Myocyte (in vitro differentiated cells): ENCODE results near the gene MYLK2. TPM values are rescaled to one million over a fixed set of nuclear protein-coding genes. Genes with fewer than 3 reads are reported as not detected.
A peak's percentile ranks its signal among the peaks of the same experiment; 100 is the strongest.
"Not testable (repeated sequence)": the region's sequence is repeated elsewhere in the genome, so short reads cannot be mapped to it uniquely, and the experiment has no call there.

Source experiments
- DNase-seq: peaks from one replicate; pipeline ENCODE4 v3.0.0-alpha.2; 2012; ENCODE audit warnings: low read depth
- polyA plus RNA-seq: library from polyadenylated mRNA; unstranded; fragments of >200 nt; gene quantifications from one replicate; pipeline ENCODE4 v1.2.1, GENCODE V29; 2012; ENCODE audit warnings: missing spikeins
- total RNA-seq: library from RNA; depleted of rRNA; stranded (reverse); fragments of >200 nt; gene quantifications from 2 replicates; pipeline ENCODE4 v1.2.3, GENCODE V29; 2014

Gene MYLK2
- total RNA-seq = 0.10 and 0.13 TPM in 2 replicates
- 0.04 TPM for polyA plus RNA-seq

DNA sequence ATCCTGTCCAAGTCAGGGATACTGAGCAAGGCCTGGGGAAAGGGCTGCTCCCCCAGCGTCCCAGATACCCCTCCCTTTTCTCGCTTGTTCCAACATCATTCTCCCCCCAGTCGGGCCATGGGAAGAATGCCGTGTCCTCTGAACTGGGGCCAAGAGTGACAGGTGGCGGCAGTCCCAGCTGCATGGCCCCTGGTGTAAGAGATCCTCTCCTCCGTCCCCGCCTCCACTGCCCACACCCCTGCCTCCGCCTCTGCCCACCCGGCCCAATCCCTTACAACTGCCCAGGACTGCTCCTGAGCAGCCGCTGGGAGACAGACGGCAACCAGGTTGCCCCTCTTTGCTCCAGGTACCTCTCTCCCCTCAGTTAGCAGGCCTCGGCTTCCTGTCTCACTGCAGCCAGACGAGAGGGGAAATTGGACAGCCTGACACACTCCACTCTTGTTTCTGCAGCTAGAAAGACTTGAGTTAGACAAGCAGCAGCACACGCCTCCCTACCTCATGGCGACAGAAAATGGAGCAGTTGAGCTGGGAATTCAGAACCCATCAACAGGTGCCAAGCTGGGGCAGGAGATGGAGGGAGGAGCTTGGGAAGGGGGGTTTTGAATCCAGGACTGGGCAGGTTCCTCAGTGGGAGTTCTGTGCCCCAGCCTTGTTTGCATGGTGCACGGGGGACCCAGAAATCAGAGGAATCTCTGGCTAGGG, at the start of gene MYLK2:
Gene MYLK2, plus strand, starts transcription at position 274 of the 702 bp plus-strand sequence. Its CDS starts 225 bp downstream, at position 499.
- peak; percentile 85 for DNase-seq

DNA sequence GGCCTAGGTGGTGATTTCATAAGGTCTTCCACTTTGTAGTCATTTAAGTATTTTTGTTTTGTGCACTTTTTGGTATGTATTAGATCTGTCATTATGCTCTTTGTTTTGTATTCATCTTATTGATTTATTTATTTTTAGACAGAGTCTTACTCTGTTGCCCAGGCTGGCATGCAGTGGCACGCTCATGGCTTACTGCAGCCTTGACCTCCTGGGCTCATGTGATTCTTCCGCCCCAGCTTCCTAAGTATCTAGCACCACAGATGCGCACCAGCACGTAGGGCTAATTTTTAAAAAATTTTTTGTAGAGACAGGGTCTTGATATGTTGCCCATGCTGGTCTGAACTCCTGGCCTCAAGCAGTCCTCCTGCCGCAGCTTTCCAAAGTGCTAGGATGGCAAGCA, 49.5 kb upstream of the MYLK2 start:
- DNase-seq = no peak

DNA sequence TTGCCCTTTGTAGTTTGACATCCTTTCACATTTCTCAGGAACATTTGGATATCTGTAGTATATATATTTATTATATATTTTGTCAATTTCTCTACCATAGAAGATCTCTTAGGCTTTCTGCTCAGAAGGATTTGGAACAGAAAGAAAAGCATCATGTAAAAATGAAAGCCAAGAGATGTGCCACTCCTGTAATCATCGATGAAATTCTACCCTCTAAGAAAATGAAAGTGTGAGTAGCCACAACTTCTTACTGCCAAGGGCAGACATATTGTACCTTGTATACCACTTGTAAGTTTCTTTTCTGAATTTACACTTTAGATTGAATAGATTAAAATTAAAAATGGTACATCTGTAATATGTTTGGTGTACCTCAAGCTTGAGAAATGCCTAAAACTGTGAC, 48.9 kb upstream of the MYLK2 start:
- DNase-seq = no peak

DNA sequence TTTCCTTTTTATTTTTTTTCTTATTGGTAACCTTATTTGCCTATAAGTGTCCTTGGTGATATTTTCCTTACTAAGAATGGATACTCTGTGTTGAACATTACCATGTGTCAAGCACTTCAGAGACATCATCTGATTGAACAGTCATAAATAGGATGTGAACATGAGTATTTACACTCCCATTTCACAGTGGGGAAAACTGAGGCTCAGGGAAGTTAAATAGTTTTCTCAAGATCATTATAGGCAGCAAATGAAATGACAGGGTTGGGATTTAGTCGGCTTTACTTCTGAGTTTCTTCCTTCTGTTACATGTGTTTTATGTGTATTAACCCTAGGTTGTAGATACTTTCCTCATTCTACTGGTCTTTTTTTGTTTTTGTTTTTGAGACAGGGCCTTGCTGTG, 44.7 kb upstream of the MYLK2 start:
- no peak for DNase-seq

DNA sequence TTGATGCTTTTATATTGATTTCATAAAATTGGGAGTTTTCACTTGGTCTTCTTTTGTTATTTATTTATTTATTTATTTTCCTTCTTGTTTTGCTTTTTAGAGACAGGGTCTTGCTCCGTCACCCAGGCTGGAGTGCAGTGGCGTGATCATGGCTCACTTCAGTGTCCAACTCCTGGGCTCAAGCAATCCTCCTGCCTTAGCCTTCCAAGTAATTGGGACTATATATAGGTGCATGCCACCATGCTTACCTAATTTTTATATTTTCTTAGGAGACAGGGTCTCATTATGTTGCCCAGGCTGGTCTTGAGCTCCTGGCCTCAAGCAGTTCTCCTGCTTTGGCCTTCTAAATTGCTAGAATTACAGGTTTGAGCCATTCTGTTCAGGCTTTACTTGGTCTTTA, 38.3 kb upstream of the MYLK2 start:
- DNase-seq = no peak

DNA sequence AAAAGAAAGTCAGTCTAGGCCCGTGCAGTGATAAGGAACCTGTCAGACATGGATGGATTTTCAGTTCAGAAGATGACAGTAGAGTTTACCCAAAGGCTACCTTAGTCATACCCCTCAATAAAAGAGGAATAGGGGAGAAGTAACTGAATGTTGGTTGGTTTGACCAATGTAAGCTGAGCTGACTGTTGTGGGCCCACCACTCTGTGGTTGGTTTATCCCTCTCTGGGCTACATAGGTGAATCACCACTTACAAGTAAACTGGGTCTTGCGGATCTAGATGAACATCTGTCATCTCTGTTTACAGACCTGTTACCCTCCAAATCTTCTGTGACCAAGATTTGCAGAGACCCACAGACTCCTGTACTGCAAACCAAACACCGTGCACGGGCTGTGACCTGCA, 37.2 kb upstream of the MYLK2 start:
- peak; percentile 39 for DNase-seq

DNA sequence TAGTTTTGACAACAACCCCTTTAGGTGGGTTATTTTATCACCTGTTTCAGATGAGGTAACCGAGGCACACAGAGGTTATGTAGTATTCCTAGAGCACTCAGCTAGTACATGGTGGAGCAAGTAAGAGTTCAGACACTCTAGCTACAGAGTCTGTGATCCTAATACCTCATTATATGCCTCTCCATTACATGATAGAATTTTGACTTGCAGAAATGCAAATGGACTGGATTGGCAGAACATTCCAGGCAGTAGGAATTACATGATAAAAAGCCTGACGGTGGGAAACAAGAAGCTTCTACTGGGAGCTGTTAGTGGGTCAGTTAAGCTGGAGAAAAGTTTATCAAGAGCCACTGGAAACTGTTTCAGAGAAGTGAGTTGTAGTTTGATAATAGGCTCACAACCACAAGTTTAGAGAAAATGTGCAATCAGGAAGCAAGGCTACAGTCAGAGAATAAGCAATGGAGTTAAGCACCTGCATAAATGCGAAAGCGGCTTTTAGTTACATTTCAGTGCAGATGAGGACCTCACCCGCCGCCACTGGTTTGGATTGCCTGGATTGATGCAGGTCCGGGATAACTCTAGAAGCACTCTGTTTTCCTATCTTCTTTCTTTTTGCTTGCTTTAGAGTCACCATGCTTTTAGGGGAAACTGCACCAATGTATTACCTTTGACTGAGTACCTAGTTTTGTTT, 34.7 kb upstream of the MYLK2 start:
- DNase-seq = no peak

DNA sequence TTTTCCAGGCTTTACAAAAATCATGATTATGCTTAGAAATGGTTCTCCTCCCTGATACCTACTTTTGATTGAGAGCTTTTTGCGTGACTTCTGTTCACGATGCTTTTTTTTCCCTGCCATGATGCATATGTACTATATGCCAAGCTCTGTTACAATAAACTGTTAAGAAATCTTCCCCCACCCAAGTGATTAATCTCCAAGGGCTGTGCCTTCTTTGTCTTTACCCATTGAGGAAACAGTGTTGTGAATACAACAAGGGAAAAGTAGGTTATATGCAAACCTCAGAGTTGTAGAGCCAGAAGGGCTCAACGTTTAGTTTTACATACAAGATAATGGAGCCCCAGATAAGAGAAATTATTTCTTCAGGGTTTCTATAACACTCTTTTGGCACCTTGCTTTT, 34.1 kb upstream of the MYLK2 start:
- no peak for DNase-seq

DNA sequence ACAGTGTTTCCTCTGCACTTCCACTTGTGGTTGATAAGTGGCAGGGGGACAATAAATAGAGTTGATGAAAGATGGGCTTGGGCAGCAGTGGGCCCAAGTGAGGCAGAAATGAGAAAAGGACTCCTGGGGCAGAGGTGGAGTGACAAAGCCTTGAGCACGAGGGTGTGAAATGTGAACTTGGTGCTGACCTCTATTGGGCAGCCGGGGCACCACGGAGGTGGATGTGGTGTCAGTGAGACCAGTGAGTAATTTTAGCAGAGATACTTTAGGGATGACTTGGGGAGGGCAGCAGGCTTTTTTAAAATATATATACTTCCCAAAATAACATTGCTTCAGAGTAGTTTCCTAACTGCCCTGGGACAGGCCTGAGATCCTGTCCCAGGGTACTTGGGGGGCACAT, 30.6 kb upstream of the MYLK2 start:
- peak; percentile 79 for DNase-seq

DNA sequence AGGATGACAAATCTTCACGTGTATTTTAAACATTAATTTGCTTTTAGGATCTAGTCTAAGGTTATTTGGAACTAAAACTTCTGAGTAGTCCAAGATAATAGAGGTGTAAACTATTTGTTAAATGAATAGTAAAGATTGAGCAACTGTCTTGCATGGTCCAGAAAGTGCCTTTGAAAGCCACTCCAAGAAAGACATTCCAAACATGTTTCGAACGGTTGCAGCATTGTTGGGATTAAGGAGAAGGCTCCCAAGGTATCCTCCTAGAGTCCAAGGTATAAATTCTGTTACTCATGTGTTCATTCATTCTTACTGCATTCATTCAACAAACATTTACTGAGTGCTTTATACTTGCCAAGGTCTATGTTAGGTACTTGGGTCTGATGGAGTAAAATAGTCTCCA, 28.8 kb upstream of the MYLK2 start:
- DNase-seq = no peak

DNA sequence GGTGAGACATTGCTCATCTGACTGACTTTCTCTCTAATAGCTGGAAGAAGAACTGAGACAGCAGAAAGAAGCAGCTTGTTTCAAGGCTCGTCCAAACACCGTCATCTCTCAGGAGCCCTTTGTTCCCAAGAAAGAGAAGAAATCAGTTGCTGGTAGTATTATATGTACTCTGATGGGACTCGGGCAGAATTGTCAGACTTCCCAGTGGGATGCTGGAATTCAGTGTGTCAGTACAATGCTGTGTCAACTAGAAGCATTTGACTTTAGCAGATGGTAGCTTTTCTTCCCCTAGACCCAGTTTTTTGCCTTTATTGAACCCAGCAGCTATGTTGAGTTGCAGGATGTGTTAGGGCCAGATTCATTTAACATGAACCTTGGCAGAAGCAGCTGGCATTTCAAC, 21.8 kb upstream of the MYLK2 start:
- no peak for DNase-seq

DNA sequence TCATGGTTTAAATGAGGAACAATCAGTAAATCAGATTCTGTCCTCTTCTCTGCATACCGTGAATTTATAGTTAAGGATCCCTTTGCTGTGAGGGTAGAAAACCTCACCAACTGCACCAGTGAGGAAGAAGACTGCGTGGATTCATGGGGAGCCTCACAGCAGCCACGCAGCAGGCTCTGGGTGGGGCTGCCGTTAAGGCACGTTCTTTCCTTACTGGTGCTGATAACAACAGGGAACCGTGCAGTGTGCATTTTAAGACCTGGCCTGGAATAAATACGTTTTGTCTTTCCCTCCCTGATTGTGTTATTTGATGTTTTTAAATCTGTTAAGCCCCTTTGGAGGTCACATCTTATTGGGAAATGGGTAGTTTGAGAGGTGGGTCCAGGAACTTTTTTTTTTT, 17.6 kb upstream of the MYLK2 start:
- DNase-seq = no peak

DNA sequence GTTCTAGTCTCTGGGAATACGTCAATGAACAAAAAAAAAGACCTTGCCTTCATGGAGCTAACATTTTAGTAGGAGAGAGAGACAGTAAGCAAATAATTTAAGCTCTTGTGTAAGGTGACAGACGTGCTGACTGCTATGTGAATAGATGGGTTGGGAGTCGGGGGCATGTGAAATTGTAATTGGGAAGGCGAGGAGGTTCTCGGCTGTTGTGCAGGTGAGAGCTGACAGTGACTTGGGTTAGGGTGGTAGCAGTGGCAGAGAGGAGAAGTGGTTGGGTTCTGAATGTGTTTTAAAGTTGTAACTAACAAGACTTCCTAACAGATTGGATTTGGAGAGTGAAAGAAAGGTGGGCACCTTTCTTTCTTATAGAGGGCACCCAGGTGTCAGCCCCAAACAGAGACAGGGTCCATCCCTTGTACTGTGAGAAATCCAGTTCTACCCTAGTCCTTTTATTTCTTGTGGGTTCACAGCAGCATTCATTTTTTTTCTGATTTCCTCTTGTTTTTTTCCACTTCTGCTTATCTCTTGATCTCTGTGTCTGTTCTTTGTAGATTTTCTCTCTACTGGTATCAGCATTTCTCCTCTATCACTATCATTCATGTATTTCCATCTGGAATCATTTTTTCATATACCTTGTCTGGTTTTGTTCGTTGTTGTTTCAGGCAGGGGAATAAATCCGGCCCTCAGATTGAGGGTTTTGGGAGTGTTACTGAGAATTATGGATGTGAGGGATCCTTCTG, 15.4 kb upstream of the MYLK2 start:
- no peak for DNase-seq

DNA sequence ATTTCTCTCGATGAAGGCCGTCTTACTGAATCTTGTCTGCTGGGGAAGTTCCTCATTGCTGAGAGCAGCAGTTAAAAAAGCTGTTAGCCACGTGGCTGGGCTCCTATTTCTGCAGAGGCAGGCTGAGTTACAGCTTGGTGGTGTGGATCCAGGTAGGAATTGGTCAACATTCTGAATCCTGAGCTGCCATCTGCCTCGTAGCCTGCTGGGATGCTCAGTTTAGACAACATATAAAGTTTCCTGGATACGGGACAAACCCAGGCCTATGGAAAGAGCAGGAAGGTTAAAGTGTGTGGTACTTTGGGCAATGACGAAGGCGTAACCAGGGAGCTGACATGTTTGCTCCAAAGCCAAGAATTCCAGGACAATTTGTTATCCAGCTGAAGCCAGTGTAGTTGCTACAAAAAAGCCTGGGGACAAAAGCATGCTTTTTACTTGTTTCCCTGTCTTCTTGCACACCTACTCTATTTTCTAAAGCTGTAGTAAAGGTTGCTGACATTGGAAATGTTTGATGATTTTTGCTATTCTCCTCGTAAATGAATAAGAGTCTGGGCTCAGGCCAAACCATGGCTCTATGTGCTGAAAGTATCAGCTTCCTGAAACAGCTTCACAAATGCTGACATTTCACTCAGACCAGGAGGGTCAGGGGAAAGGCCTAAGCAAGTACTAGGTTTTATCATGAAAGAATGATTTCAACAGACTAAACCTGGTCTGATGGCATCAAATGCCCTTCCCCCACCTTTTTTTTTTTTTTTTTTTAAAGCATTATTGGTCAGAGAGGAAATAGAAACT, 12.4 kb upstream of the MYLK2 start:
- no peak for DNase-seq

DNA sequence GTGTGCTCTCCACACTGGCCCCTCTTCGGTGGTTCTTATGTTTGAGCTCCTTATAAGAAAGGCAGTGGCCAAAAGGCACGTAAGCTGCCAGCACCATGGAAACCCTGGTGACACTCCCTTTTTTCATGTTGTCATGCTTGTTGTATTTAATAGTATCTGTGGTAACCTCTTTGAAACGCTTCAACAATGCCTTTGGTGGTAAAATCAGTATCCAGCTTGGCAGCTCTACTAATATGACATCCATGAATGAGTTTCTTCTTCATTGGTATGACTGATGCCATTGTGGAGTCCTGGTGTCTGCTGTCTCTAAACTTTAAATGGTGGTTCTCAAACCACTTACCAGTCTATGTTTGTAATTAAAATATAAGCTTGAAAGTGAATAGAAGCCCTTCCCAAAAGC, 10.7 kb upstream of the MYLK2 start:
- no peak for DNase-seq

DNA sequence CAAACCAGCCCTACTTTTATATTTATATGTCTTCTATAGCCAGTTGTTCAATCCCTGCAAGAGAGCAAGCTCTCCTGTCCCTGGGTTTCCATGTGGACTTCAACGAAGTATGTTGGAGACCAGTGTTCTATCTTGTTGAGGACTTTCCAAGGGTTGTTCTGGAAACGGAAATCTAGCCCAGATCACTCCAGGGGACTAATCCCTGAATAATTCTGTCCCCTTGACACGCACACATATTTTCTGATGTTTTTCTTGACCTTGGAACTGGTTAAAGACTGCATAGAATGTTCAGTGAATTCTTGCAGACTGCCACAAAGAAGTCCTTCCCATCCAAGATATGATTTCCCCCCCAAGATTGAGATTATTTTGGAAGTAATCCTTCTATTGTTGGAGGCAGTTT, 9.5 kb upstream of the MYLK2 start:
- peak; percentile 32 for DNase-seq

DNA sequence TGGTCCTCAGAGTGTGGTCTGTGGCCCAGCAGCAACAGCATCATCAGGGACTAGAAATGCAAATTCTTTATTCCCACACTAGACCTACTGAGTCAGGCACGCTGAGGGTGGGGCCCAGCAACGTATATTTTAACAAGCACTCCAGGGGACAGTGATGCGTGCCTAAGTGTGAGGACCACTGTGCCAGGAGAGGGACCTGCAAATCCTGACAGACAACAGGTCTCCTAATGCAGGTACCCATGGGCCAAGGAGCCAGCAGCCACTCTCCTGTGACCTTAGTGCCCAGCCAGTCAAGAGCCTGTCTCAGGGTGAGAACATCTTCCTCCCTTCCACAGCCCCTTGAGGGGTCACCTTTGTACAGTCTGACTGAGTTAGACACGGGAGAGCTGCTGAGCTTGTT, 8.0 kb upstream of the MYLK2 start:
- DNase-seq = no peak

DNA sequence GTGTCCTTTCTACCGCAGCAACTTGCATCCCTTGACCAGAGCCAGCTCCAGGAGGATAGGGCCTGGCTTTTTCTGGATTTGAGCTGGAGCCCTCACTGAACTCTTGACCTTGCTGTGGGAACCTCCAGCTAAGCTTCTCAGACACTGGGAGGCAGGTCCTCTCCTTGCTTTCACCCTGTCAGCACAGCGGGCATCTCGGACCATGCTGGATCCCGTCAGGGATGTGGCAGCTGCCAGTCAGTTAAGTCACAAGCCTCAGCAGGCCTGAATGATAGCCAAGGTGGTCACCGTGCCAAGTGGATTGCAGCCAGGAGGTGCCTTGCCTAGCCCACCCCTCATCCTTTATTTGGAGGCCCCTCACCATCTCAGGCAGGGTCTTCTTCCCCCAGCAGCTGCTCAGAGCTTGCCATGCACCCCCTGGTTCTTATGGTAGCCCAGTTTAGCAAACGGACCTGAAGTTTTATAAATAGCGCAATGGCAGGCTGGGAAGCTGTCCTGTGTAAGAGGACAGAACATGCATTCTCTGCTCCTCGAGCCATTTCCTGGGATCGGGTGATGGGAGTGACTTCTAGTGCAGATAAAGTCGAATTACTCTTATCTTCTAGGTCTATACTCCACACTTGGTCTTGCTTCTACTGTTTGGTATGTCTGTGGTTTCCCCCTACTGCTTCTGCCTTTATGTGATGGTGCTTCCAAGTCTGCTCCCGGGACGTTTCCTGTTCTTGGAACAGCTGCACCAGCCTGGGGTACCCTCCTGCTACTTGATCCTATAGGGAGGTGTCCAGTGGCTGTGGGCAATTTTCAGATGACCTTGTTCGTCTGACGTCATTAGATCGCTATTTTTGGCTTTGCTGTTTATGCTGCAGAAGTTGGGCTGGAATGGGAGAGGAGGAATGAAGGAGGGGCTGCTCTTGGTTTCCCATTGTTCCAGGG, 7.1 kb upstream of the MYLK2 start:
- peak; percentile 98 for DNase-seq

DNA sequence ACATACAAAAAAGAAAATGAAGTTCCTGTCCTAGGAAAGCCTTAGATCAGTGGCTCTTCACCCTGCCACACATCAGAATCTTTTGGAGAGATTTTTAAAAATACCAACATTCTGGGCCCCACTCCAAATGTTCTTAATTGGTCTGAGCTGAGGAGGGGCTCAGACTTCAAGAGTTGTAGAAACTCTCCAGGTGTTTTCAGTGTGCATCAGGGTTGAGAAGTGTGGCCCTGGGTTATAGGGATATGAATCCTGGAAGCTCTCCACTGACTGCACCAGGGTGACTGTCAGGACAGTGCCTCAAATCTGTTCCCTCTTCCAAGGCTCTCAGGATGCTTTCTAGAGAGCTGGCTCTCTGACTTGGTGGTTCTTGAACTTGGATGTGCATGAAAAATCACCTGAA, 5.5 kb upstream of the MYLK2 start:
- DNase-seq = no peak

DNA sequence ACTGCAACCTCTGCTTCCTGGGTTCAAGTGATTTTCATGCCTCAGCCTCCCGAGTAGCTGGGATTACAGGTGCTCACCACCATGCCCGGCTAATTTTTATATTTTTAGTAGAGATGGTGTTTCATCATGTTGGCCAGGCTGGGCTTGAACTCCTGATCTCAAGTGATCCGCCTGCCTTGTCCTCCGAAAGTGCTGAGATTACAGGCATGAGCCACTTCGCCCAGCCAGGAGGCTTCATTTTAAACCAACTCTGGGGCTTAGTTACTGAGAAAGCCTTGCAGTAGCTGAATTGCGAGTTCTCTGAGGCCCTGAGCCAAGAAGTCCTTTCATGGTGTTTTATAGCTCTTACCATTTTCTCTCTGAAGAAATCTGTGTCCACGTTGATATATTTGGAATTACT, 5.0 kb upstream of the MYLK2 start:
- not testable (repeated sequence) for DNase-seq
